GM06990 (cell line): ENCODE data around the gene RBMS1.

Experiments
- DNase-seq: peaks from one replicate; pipeline ENCODE4 v3.0.0-alpha.2; 2011; ENCODE audit not compliant: insufficient read length; ENCODE audit errors: extremely low read depth
- H3K27me3 ChIP-seq: replicated peaks from 2 replicates; pipeline ENCODE4 v1.6.0; 2011; ENCODE audit warnings: low read length; ENCODE audit not compliant: control insufficient read depth, insufficient read depth
- H3K36me3 ChIP-seq: 2 replicates; pipeline ENCODE4 v1.5.1; 2011; ENCODE audit warnings: low read length; ENCODE audit not compliant: control insufficient read depth, insufficient read depth
- H3K4me3 ChIP-seq: replicated peaks from 2 replicates; pipeline ENCODE4 v1.5.1; 2011; ENCODE audit warnings: low read depth, mild to moderate bottlenecking, control low read depth, low read length
- TF ChIP-seq, protein P1 (sequence below): IDR thresholded peaks from 2 replicates; pipeline ENCODE4 v1.5.1; 2011; ENCODE audit warnings: low read length, control low read depth, mild to moderate bottlenecking, inconsistent platforms; ENCODE audit not compliant: insufficient read depth, poor library complexity, severe bottlenecking

RBMS1 gene

DNA sequence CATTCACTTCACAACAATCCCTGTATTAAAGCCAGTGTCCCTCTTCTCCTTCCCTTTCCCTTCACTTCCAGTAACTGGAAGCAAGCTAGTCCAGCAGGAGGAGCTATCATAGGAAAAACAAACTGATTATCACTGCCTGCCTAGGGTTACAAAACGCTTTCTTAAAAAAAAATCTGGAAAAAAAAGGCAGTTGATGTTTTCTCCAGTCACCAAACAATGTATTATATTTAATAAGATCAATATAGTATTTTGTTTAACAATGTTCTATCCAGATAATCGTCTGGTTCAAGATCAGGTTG is 214.8 kb downstream of the RBMS1 start:
- TF ChIP-seq, protein P1, sequence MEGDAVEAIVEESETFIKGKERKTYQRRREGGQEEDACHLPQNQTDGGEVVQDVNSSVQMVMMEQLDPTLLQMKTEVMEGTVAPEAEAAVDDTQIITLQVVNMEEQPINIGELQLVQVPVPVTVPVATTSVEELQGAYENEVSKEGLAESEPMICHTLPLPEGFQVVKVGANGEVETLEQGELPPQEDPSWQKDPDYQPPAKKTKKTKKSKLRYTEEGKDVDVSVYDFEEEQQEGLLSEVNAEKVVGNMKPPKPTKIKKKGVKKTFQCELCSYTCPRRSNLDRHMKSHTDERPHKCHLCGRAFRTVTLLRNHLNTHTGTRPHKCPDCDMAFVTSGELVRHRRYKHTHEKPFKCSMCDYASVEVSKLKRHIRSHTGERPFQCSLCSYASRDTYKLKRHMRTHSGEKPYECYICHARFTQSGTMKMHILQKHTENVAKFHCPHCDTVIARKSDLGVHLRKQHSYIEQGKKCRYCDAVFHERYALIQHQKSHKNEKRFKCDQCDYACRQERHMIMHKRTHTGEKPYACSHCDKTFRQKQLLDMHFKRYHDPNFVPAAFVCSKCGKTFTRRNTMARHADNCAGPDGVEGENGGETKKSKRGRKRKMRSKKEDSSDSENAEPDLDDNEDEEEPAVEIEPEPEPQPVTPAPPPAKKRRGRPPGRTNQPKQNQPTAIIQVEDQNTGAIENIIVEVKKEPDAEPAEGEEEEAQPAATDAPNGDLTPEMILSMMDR: no peak
- no peak overlapping the region for H3K4me3 ChIP-seq

DNA sequence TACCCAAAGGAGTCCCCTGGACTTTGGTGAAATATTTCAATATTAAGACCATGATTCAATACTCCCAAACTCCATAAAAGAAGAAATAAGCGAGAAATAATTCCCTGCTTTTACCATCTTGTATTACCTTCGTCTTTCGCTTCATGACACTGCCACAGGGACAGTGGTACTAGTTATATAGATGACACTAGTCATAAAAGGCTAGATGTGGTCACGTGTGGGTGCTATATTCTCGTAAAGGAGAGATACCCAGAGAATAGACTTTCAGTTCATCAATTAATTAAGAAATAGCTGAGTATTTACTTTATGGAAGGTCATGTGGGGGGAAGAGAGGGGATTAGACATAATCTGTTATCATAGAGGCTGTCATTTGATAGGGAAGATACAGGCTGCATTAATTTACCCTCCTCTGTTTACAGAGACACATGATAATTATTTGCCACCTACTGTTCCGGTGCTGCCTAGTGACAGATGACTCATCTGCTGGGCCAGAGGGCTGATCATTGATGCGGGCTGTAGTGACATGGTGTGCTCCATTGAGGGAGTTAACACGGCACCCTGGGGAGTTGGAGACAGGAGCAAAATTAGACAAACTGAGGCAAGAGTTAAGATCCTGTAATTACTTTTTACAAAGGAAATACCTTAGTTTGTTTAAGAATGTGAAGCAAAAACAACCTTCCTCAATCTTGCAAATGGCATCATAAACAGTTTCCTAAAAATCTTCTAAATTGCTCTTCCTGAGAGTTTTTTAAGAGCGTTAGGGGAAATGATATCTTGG is 215.3 kb downstream of the RBMS1 start:
- Histone ChIP-seq H3K4me3 (no peak overlapping the region), H3K36me3 (no peaks in the 10 kb centered on the region), H3K27me3 (no peaks in the 10 kb centered on the region)
- DNase-seq: no peak
- TF ChIP-seq, protein P1: no peak

More for the DNA sequence above, 214.8 kb downstream of the RBMS1 start:
- no peaks in the 10 kb centered on the region for H3K27me3 ChIP-seq
- no peak for DNase-seq
- H3K36me3 ChIP-seq: no peaks in the 10 kb centered on the region

DNA sequence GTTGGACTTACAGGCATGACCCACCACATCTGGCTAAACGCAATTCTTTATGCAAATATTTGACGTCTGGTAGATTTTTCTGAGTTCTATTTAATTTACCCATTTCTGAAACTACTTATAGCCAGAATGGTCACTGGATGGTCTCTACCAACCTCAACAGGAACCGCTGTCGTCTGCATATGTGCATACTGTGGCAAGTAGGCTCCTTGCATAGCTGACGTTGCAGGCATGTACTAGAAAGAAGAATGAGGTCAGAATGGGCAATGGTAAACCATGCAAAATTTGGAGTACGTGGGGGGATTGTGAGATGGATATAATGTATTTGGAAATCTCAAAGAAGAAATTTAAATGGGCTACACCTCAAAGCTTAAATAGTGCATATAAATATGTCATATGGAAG is 216.5 kb downstream of the RBMS1 start:
- TF ChIP-seq, protein P1: no peak
- H3K36me3 ChIP-seq: no peaks in the 10 kb centered on the region
- H3K27me3 ChIP-seq: no peaks in the 10 kb centered on the region

DNA sequence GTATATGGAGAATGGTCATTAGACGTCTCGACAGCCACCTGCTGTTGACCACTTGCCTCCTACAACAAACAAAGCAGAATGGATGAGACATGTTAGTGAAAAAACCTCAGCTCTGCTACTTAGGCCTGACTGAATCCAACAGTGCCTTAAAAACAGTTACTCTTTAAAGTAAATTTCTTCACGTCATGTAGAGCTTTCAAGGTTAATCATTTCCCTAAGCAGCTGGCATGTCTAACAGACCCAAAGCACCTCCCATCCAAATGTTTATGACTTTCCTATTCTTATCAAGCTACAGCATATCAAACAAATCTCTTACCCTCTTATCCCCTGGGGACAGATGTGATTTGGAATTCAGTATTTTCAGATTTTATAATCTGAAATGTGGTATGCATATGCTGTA is 218.0 kb downstream of the RBMS1 start:
- Histone ChIP-seq H3K27me3 (no peaks in the 10 kb centered on the region), H3K4me3 (no peak overlapping the region), H3K36me3 (no peaks in the 10 kb centered on the region)
- TF ChIP-seq, protein P1: no peak
- DNase-seq: no peak

More for the DNA sequence above, 216.5 kb downstream of the RBMS1 start:
- no peak for DNase-seq
- H3K4me3 ChIP-seq: no peak overlapping the region

DNA sequence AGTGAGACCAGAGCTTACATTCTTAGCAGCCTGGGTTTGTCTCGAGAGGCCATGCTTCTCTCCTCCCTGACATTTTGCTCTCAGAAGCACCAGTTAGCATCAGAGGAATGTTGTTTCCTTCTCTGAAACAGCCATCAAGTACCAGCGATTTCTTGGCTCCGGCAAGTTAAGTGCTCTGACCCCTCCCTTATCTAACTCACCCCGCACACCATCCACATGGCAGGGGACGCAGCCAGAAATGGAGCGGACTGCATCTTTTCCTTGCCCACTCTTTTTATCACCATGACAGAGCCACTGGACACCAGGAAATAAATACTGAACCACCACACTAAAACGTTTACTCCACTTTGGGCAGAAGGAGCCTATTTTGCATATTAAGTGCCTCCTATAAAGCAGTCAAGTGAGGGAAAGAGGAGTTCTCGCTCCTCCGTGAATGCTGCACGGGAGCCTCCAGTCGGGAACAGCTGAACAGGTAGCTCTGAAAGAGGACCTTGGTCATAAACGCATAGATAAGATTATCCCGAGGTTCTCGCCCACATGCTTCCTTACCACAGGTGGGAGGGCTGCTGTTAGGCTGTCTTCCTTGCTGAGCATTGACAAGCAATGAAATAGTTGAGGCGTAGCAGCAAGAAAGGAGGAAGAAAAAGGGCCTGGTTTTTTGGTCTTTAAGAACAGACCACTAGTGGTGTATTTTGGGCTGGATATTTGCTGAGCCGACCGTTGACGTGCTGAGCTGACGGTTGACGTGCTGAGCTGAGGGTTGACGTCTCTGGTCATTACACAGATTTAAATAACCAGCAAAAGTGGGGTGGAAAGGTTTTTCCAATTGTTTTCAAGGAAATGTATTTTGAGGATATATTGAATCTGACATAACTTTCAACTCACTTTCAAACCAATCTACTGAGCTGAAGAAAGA is 222.2 kb downstream of the RBMS1 start:
- no peak for DNase-seq
- Histone ChIP-seq H3K27me3 (no peaks in the 10 kb centered on the region; the same call in none of the 2 replicates), H3K36me3 (no peaks in the 10 kb centered on the region), H3K4me3 (no peak overlapping the region)
- TF ChIP-seq, protein P1: no peak
